LoVo (cell line): Measurements from ENCODE around the gene C19orf53.

Experiments used
- DNase-seq: peaks from one replicate; pipeline ENCODE4 v3.0.0-alpha.2; 2016; ENCODE audit warnings: low spot score

Gene C19orf53

GRCh38 chr19:13796301-13797057 lies 22.2 kb downstream of the C19orf53 start:
- peak; percentile 44 for DNase-seq

- no peak for DNase-seq
Observed at GRCh38 chr19:13797058-13797440, 22.8 kb downstream of the C19orf53 start.

GRCh38 chr19:13797870-13798269 lies 23.6 kb downstream of the C19orf53 start:
- DNase-seq = no peak

GRCh38 chr19:13799669-13800068 lies 25.4 kb downstream of the C19orf53 start:
- DNase-seq = no peak

- no peak for DNase-seq
Observed at GRCh38 chr19:13803038-13803437, 28.8 kb downstream of the C19orf53 start.

- DNase-seq = no peak
Observed at GRCh38 chr19:13804830-13805683, 30.8 kb downstream of the C19orf53 start.

GRCh38 chr19:13806728-13807127 lies 32.5 kb downstream of the C19orf53 start:
- DNase-seq = no peak

GRCh38 chr19:13807421-13808021 lies 33.3 kb downstream of the C19orf53 start:
- no peak for DNase-seq

- no peak for DNase-seq
Observed at GRCh38 chr19:13808856-13809255, 34.6 kb downstream of the C19orf53 start.

GRCh38 chr19:13812544-13812943 lies 38.3 kb downstream of the C19orf53 start:
- DNase-seq = no peak

GRCh38 chr19:13813147-13813546 lies 38.9 kb downstream of the C19orf53 start:
- DNase-seq = no peak

GRCh38 chr19:13814550-13814949 lies 40.3 kb downstream of the C19orf53 start:
- DNase-seq = no peak

- DNase-seq = no peak
Observed at GRCh38 chr19:13817018-13817614, 42.9 kb downstream of the C19orf53 start.

- no peak for DNase-seq
Observed at GRCh38 chr19:13817615-13818371, 43.5 kb downstream of the C19orf53 start.

GRCh38 chr19:13819238-13819637 lies 45.0 kb downstream of the C19orf53 start:
- no peak for DNase-seq

GRCh38 chr19:13821292-13821691 lies 47.0 kb downstream of the C19orf53 start:
- no peak for DNase-seq

- no peak for DNase-seq
Observed at GRCh38 chr19:13823256-13823655, 49.0 kb downstream of the C19orf53 start.

- DNase-seq = no peak
Observed at GRCh38 chr19:13823901-13824300, 49.6 kb downstream of the C19orf53 start.

GRCh38 chr19:13824703-13825102 lies 50.4 kb downstream of the C19orf53 start:
- no peak for DNase-seq

- DNase-seq = no peak
Observed at GRCh38 chr19:13825489-13826441, 51.5 kb downstream of the C19orf53 start.
